Middle frontal gyrus (tissue), 1 donor: ENCODE results near the gene SEC23IP.
"Not testable (repeated sequence)": the region's sequence is repeated elsewhere in the genome, so short reads cannot be mapped to it uniquely, and the experiment has no call there.

ENCODE experiments used
- DNase-seq: peaks from one replicate; pipeline ENCODE4 v3.0.0-alpha.2; 2015; ENCODE audit warnings: low spot score; ENCODE audit errors: extremely low spot score

The SEC23IP gene

GRCh38 chr10:119892188-119893065 is at the start of gene SEC23IP:
Gene SEC23IP, plus strand, starts transcription at chr10:119892730. Its CDS starts 53 bp downstream, at chr10:119892783.
- peak; percentile 96 for DNase-seq

- no peak for DNase-seq
Measured at GRCh38 chr10:119845656-119846055, 46.9 kb upstream of the SEC23IP start.

GRCh38 chr10:119849031-119849789 is 43.3 kb upstream of the SEC23IP start:
- no peak for DNase-seq

- DNase-seq: no peak
Measured at GRCh38 chr10:119849944-119850343, 42.6 kb upstream of the SEC23IP start.

GRCh38 chr10:119852277-119852676 is 40.3 kb upstream of the SEC23IP start:
- DNase-seq: no peak

- no peak for DNase-seq
Measured at GRCh38 chr10:119852822-119853221, 39.7 kb upstream of the SEC23IP start.

GRCh38 chr10:119853574-119853973 is 39.0 kb upstream of the SEC23IP start:
- no peak for DNase-seq

- no peak for DNase-seq
Measured at GRCh38 chr10:119858063-119858462, 34.5 kb upstream of the SEC23IP start.

- DNase-seq: peak; percentile 28
Measured at GRCh38 chr10:119859420-119860258, 32.9 kb upstream of the SEC23IP start.

- no peak for DNase-seq
Measured at GRCh38 chr10:119860866-119861607, 31.5 kb upstream of the SEC23IP start.

- DNase-seq: no peak
Measured at GRCh38 chr10:119862524-119862923, 30.0 kb upstream of the SEC23IP start.

GRCh38 chr10:119863951-119864565 is 28.5 kb upstream of the SEC23IP start:
- no peak for DNase-seq

GRCh38 chr10:119865699-119866240 is 26.8 kb upstream of the SEC23IP start:
- no peak for DNase-seq

GRCh38 chr10:119867317-119867716 is 25.2 kb upstream of the SEC23IP start:
- DNase-seq: peak; percentile 35

- DNase-seq: not testable (repeated sequence)
Measured at GRCh38 chr10:119869398-119869797, 23.1 kb upstream of the SEC23IP start.

- DNase-seq: no peak
Measured at GRCh38 chr10:119871881-119872609, 20.5 kb upstream of the SEC23IP start.

GRCh38 chr10:119872610-119872859 is 20.0 kb upstream of the SEC23IP start, which contains the start of gene MCMBP:
Gene MCMBP, minus strand, starts transcription at chr10:119872843. Its CDS starts 259 bp downstream, at chr10:119872584.
- DNase-seq: no peak

- DNase-seq: peak; percentile 77
Measured at GRCh38 chr10:119872860-119873681, 19.5 kb upstream of the SEC23IP start.

GRCh38 chr10:119878524-119878923 is 14.0 kb upstream of the SEC23IP start:
- no peak for DNase-seq
